SH-SY5Y (cell line): ENCODE measurements around the gene RABGEF1.

ENCODE experiments used
- GATA2 ChIP-seq: IDR thresholded peaks from 2 replicates; pipeline ENCODE4 v1.6.1; 2011; ENCODE audit warnings: mild to moderate bottlenecking, low read depth, low read length
- GATA3 ChIP-seq: IDR thresholded peaks from 2 replicates; pipeline ENCODE4 v1.6.1; 2011; ENCODE audit warnings: low read depth, mild to moderate bottlenecking, low read length, moderate library complexity

GRCh38 chr7:66751945-66752344, 11.4 kb downstream of the RABGEF1 start:
- no peak for TF ChIP-seq GATA2
- no peak for TF ChIP-seq GATA3
